Lower leg skin (tissue), 3 donors: ENCODE data around the gene LCP1.

Source experiments
- CTCF ChIP-seq, 3 donors: fragments of 450-650 bp; IDR thresholded peaks; one replicate each; pipeline ENCODE4 v1.5.1; 2016; ENCODE audit warnings: antibody characterized with exemption in 3 of 3, mild to moderate bottlenecking in 3 of 3, moderate library complexity in 2 of 3
- POLR2A ChIP-seq, 2 donors: fragments of 450-650 bp; IDR thresholded peaks; one replicate each; pipeline ENCODE4 v1.6.1; 2016 to 2017; ENCODE audit warnings: antibody characterized with exemption in 2 of 2, mild to moderate bottlenecking in 1 of 2, moderate library complexity in 1 of 2

- TF ChIP-seq CTCF (IDR thresholded peaks at IDR 0.05) = no peak
- TF ChIP-seq POLR2A (IDR thresholded peaks at IDR 0.05) = no peak
Measured at GRCh38 chr13:46131705-46132104, 50.3 kb downstream of the LCP1 start.
